Hepatocyte (in vitro differentiated cells): Measurements from ENCODE around the gene ZC3H7B. TPM values are rescaled to one million over a fixed set of nuclear protein-coding genes. Genes with fewer than 3 reads are reported as not detected.

Source experiments
- DNase-seq: peaks from one replicate; pipeline ENCODE4 v3.0.0-alpha.2; 2016; ENCODE audit warnings: low spot score
- H2AFZ ChIP-seq: fragments of 200-600 bp; sonication (generic); 2 replicates; pipeline ENCODE4 v1.6.0; 2016; ENCODE audit warnings: antibody characterized with exemption, mild to moderate bottlenecking
- H3K27ac ChIP-seq: fragments of 200-600 bp; sonication (generic); 2 replicates; pipeline ENCODE4 v1.5.1; 2016; ENCODE audit warnings: mild to moderate bottlenecking
- H3K27me3 ChIP-seq: fragments of 200-600 bp; sonication (generic); 2 replicates; pipeline ENCODE4 v1.6.1; 2016
- H3K36me3 ChIP-seq: fragments of 200-600 bp; sonication (generic); replicated peaks from 2 replicates; pipeline ENCODE4 v1.5.1; 2016; ENCODE audit warnings: low read depth; ENCODE audit not compliant: insufficient read depth
- H3K4me1 ChIP-seq: fragments of 200-600 bp; sonication (generic); 2 replicates; pipeline ENCODE4 v1.5.1; 2016; ENCODE audit warnings: mild to moderate bottlenecking, moderate library complexity; ENCODE audit not compliant: insufficient read depth
- H3K4me2 ChIP-seq: fragments of 200-600 bp; sonication (generic); 2 replicates; pipeline ENCODE4 v1.6.0; 2016
- H3K4me3 ChIP-seq: fragments of 200-600 bp; sonication (generic); 2 replicates; pipeline ENCODE4 v1.5.1; 2016; ENCODE audit warnings: mild to moderate bottlenecking
- H3K79me2 ChIP-seq: fragments of 200-600 bp; sonication (generic); 2 replicates; pipeline ENCODE4 v1.6.0; 2017; ENCODE audit warnings: mild to moderate bottlenecking
- H3K9me2 ChIP-seq: fragments of 200-600 bp; sonication (generic); replicated peaks from 2 replicates; pipeline ENCODE4 v1.6.0; 2017; ENCODE audit warnings: mild to moderate bottlenecking; ENCODE audit not compliant: insufficient read depth
- H3K9me3 ChIP-seq: fragments of 200-600 bp; sonication (generic); 2 replicates; pipeline ENCODE4 v1.5.1; 2016; ENCODE audit warnings: low read depth, mild to moderate bottlenecking
- H4K20me1 ChIP-seq: fragments of 200-600 bp; sonication (generic); 2 replicates; pipeline ENCODE4 v1.6.0; 2016; ENCODE audit warnings: mild to moderate bottlenecking; ENCODE audit not compliant: insufficient read depth, poor library complexity, severe bottlenecking
- CTCF ChIP-seq: fragments of 200-600 bp; sonication (generic); IDR thresholded peaks from 2 replicates; pipeline ENCODE4 v1.5.1; 2016; ENCODE audit warnings: antibody characterized with exemption, mild to moderate bottlenecking; ENCODE audit not compliant: poor library complexity
- EZH2 ChIP-seq: fragments of 200-600 bp; sonication (generic); IDR thresholded peaks from 2 replicates; pipeline ENCODE4 v1.6.1; 2016; ENCODE audit warnings: antibody characterized with exemption, mild to moderate bottlenecking, borderline replicate concordance
- EZH2phosphoT487 ChIP-seq: fragments of 200-600 bp; sonication (generic); IDR thresholded peaks from one replicate; pipeline ENCODE4 v1.6.1; 2018; ENCODE audit warnings: antibody characterized with exemption, mild to moderate bottlenecking, low read depth, moderate library complexity; ENCODE audit not compliant: unreplicated experiment, severe bottlenecking
- WGBS: methylation state at CpG from one replicate; pipeline ENCODE4 v1.1.6; 2016; ENCODE audit warnings: low lambda C conversion rate; ENCODE audit errors: missing lambda C conversion rate; 5-methylcytosine and 5-hydroxymethylcytosine counted together
- polyA plus RNA-seq: library from polyadenylated mRNA; unstranded; fragments of >200 nt; fragmentation: Nextera tagmentation; extraction: Ambion mirVana; gene quantifications from 2 replicates; pipeline ENCODE4 v1.2.1, GENCODE V29; 2016
- total RNA-seq: library from RNA; depleted of rRNA; stranded (reverse); fragments of >200 nt; gene quantifications from 2 replicates; pipeline ENCODE4 v1.2.3, GENCODE V29; 2014

The ZC3H7B gene
- total and polyA plus RNA-seq, 2 experiments from 2014 or later: 6.9 to 30.5 TPM

- no peaks in the 10 kb centered on the region for H3K9me3 ChIP-seq
- WGBS: 93% methylated on average over 9 of the region's 9 CpGs
- peaks cover 4% of the 10 kb centered on the region for H3K4me1 ChIP-seq
- peaks cover 15% of the 10 kb centered on the region for H3K79me2 ChIP-seq
- H3K36me3 ChIP-seq: no peaks in the 10 kb centered on the region
- TF ChIP-seq EZH2: no peak
- H3K27ac ChIP-seq: no peak overlapping the region
- no peaks in the 10 kb centered on the region for H4K20me1 ChIP-seq
- no peak overlapping the region for H3K4me2 ChIP-seq
- H2AFZ ChIP-seq: no peak overlapping the region
- no peaks in the 10 kb centered on the region for H3K27me3 ChIP-seq
- no peak for DNase-seq
- H3K9me2 ChIP-seq: no peaks in the 10 kb centered on the region
- no peak overlapping the region for H3K4me3 ChIP-seq
These were observed 4.3 kb upstream of the ZC3H7B start for GRCh38 chr22:41296826-41297667.

DNA sequence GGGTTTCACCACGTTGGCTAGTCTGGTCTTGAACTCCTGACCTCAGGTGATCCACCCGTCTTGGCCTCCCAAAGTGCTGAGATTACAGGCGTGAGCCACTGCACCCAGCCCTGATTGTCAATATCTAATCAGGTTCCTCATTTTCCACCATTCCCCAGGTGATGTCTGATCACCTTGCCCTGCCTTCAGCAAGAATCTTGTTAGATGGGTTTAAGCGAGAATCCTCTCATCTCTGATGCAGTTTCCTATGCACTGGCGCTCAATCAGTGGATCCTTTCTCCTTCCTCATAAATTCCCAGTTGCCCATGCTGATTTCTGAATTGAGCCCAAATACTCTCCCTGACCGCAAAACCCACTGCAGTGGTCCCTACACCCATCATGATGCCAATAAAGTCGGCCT, 664 bp upstream of the ZC3H7B start:
- TF ChIP-seq CTCF (no peak), EZH2 (no peak), EZH2phosphoT487 (no peak)
- H3K4me1 ChIP-seq: peaks cover 19% of the 10 kb centered on the region
- H3K4me2 ChIP-seq: peak overlapping the region; percentile 93
- no peak for DNase-seq
- H3K9me2 ChIP-seq: no peaks in the 10 kb centered on the region
- H2AFZ ChIP-seq: peak overlapping the region; percentile 94
- no peaks in the 10 kb centered on the region for H3K9me3 ChIP-seq
- H3K36me3 ChIP-seq: no peaks in the 10 kb centered on the region
- peaks cover 51% of the 10 kb centered on the region for H3K79me2 ChIP-seq
- H3K4me3 ChIP-seq: peak overlapping the region; percentile 94
- WGBS: 56% methylated on average over 7 of the region's 7 CpGs
- no peaks in the 10 kb centered on the region for H3K27me3 ChIP-seq
- peak overlapping the region; percentile 97 for H3K27ac ChIP-seq
- H4K20me1 ChIP-seq: no peaks in the 10 kb centered on the region

DNA sequence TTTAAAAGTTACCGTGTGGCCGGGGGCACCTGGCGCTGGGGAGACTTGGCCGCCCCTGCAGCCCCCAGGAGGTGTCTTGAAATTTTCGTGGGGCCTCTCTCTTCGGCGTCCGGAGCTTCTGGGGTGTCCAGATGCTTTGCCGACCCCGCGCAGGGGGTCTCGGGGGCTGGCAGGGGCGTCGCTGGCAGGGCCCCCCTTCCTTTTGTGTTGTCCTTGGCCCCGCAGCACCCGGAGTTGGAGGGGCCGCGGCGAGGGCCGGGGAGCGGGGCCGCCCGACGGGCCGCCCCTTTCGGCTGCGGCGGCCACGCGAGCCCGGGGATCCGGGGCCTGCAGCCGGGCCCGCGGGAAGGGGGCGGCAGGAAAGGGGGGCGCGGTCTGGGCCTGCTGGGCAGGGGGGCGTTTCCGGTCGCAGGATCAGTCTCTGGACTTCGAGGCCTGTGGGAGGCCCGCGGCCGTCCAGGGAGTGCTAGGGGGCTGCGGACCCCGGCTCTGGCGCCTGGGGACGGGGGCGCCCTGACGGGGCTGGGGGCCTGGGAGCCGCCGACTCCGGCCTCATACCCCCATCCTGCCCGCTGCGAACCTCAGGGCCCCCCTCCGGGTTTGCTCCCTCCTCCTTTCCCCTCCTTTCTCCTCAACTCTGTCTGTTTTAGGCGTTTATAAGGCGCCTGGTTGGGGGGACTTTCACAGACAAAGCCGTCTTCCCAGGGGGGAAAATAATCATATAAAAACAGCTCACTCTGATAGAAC, 869 bp downstream of the ZC3H7B start:
- TF ChIP-seq EZH2phosphoT487 (no peak), CTCF (no peak), EZH2 (no peak)
- H2AFZ ChIP-seq: peak overlapping the region; percentile 93
- DNase-seq: peak; percentile 65

GRCh38 chr22:41302811-41303210, 1.5 kb downstream of the ZC3H7B start:
- Histone ChIP-seq H3K79me2 (peaks cover 72% of the 10 kb centered on the region), H3K4me2 (peak overlapping the region; percentile 93), H2AFZ (peak overlapping the region; percentile 93), H3K4me3 (peak overlapping the region; percentile 94), H3K4me1 (peaks cover 19% of the 10 kb centered on the region), H3K27me3 (no peaks in the 10 kb centered on the region), H3K27ac (peak overlapping the region; percentile 97), H4K20me1 (peaks cover 7% of the 10 kb centered on the region), H3K36me3 (no peaks in the 10 kb centered on the region), H3K9me3 (no peaks in the 10 kb centered on the region), H3K9me2 (no peaks in the 10 kb centered on the region)
- TF ChIP-seq EZH2phosphoT487 (no peak), EZH2 (no peak), CTCF (no peak)
- 35% methylated on average over 5 of the region's 5 CpGs for WGBS
- DNase-seq: no peak

More for the DNA sequence above, 869 bp downstream of the ZC3H7B start:
- Histone ChIP-seq H3K79me2 (peaks cover 66% of the 10 kb centered on the region), H3K4me3 (peak overlapping the region; percentile 94), H3K27me3 (no peaks in the 10 kb centered on the region), H4K20me1 (peaks cover under 1% of the 10 kb centered on the region), H3K27ac (peak overlapping the region; percentile 97), H3K9me2 (no peaks in the 10 kb centered on the region), H3K4me2 (peak overlapping the region; percentile 93), H3K4me1 (peaks cover 19% of the 10 kb centered on the region), H3K9me3 (no peaks in the 10 kb centered on the region), H3K36me3 (no peaks in the 10 kb centered on the region)
- WGBS: 1% methylated on average over 17 of the region's 60 CpGs
